ENCODE data around the gene PHLPP1. TPM values are rescaled to one million over a fixed set of nuclear protein-coding genes. Genes with fewer than 3 reads are reported as not detected.

Gene PHLPP1
- total RNA-seq, 6 experiments from 2014 or later, result 8.6 to 19.3 (median 17.0) TPM

DNA sequence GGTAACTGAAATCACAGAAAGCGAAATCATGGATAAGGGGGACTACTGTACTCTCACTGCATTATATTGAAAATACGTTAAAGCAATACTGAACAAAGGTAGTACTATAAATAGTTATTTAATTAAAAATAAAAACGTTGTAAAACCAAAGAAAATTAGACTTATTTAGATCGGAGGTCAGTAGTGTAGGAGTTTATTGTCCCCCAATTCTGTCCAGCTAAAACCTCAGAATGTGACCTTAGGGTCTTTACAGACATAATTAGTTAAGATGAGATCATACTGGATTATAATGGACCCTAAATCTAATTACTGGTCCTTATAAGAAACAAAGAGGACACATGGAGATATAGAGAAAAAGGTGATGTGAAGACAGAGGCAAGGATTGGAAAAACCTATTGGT is 95.3 kb downstream of the PHLPP1 start:
- H3K9me3 ChIP-seq, result no peaks in the 10 kb centered on the region
- no peak overlapping the region for H3K27ac ChIP-seq
- WGBS (ENCODE audit: insufficient coverage, low coverage, low lambda C conversion rate, missing lambda C conversion rate), result 81% methylated on average over 4 of the region's 4 CpGs
- DNase-seq, result no peak
- ATAC-seq, result no peak
- H3K4me3 ChIP-seq, result no peak overlapping the region
- no peaks in the 10 kb centered on the region for H3K27me3 ChIP-seq
- peaks cover 0 to 11% (median 5%) of the 10 kb centered on the region in 4 donors for H3K4me1 ChIP-seq
- no peaks in the 10 kb centered on the region for H3K36me3 ChIP-seq
- TF ChIP-seq CTCF (IDR thresholded peaks at IDR 0.05) (no peak), POLR2A (IDR thresholded peaks at IDR 0.05) (no peak)
- intact Hi-C loops (cut with DNase I), result no loop called here

DNA sequence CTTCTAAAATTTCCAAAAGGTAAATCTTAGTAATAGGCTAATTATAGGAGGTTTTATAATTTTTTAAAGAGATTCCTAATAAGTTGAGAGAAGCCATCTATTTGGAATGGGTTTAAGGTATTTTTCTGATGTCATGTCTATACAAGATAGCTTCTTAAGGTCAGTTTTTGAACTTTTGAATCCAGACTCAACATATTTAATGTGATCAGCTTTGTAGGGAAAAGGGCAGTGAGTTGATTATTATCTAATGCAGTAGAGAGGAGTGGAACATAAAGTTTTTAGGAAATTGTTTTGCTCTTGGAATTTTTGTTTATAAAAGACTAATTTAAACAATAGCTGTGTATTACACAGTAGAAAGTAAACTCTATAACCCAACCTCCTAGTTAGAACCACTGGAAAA is 96.3 kb downstream of the PHLPP1 start:
- H3K27ac ChIP-seq, result no peak overlapping the region
- no peaks in the 10 kb centered on the region for H3K9me3 ChIP-seq
- H3K4me1 ChIP-seq, result peaks cover 0 to 10% (median 4%) of the 10 kb centered on the region in 4 donors
- no peaks in the 10 kb centered on the region for H3K36me3 ChIP-seq
- no peak overlapping the region for H3K4me3 ChIP-seq
- no peak for TF ChIP-seq CTCF (IDR thresholded peaks at IDR 0.05)
- no peak for TF ChIP-seq POLR2A (IDR thresholded peaks at IDR 0.05)
- ATAC-seq (peak in 3 of 4 donors; percentile 28 to 55 (median 46)), DNase-seq (no peak)
- no peaks in the 10 kb centered on the region for H3K27me3 ChIP-seq
- intact Hi-C loops (cut with DNase I), result no loop called here

DNA sequence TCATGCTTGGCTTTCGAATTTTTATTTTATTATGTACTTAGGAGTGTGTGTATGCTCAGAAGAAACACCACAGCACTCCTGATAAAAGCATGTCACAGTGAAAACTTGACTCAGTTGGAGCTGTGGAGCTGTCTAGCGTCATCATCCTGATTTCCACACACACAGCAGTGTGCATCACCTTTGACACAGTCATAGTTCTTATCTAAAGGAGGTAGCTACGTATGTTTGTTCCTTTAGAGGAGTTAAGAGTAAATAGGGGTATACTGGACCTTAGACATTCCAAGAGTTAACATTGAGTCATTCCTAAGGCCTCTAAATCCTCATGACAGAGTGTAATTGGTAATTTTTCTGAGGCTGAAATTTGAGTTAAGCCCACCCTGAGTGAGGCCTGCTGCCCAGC is 96.9 kb downstream of the PHLPP1 start:
- DNase-seq, result no peak
- no peak overlapping the region for H3K27ac ChIP-seq
- H3K27me3 ChIP-seq, result no peaks in the 10 kb centered on the region
- H3K4me3 ChIP-seq, result no peak overlapping the region
- ATAC-seq, result peak; percentile 46 to 68 (median 60)
- TF ChIP-seq CTCF (IDR thresholded peaks at IDR 0.05) (no peak), POLR2A (IDR thresholded peaks at IDR 0.05) (no peak)
- H3K9me3 ChIP-seq, result no peaks in the 10 kb centered on the region
- WGBS (ENCODE audit: insufficient coverage, low coverage, low lambda C conversion rate, missing lambda C conversion rate), result 48% methylated on average over 3 of the region's 3 CpGs
- H3K36me3 ChIP-seq, result no peaks in the 10 kb centered on the region
- intact Hi-C loops (cut with DNase I), result no loop called here
- H3K4me1 ChIP-seq, result peaks cover 0 to 10% (median 4%) of the 10 kb centered on the region in 4 donors

DNA sequence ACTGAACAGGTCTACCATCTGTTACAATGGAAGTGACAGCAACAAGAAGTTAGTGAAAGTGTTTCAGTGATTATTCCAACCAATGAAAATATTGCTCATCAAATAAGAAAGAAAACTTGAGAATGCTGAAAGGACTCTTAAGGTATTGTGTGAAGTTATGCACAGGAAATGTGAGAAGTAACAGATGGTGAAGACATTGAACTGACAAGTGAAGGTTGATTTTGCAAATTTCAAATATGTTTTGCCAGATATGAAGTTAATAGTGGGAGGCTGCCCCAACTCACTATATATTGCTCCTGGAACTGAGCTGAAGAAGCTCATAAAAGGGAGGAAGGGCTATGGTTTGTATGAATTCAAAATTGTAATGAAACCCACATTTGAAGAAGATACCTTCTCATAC is 97.5 kb downstream of the PHLPP1 start:
- Histone ChIP-seq H3K4me3 (no peak overlapping the region), H3K4me1 (peaks cover 0 to 10% (median 4%) of the 10 kb centered on the region in 4 donors), H3K27me3 (no peaks in the 10 kb centered on the region), H3K36me3 (no peaks in the 10 kb centered on the region), H3K27ac (no peak overlapping the region), H3K9me3 (no peaks in the 10 kb centered on the region)
- intact Hi-C loops (cut with DNase I), result no loop called here
- TF ChIP-seq CTCF (IDR thresholded peaks at IDR 0.05), result no peak
- no peak for TF ChIP-seq POLR2A (IDR thresholded peaks at IDR 0.05)
- ATAC-seq, result no peak
- no peak for DNase-seq

GRCh38 chr18:62814132-62814759 is 98.9 kb downstream of the PHLPP1 start:
- Histone ChIP-seq H3K36me3 (no peaks in the 10 kb centered on the region), H3K27ac (no peak overlapping the region), H3K27me3 (no peaks in the 10 kb centered on the region), H3K4me1 (peaks cover 0 to 10% (median 4%) of the 10 kb centered on the region in 4 donors), H3K9me3 (no peaks in the 10 kb centered on the region), H3K4me3 (no peak overlapping the region)
- DNase-seq (no peak), ATAC-seq (no peak)
- intact Hi-C loops (cut with DNase I), result no loop called here
- 77% methylated on average over 2 of the region's 2 CpGs for WGBS (ENCODE audit: insufficient coverage, low coverage, low lambda C conversion rate, missing lambda C conversion rate)
- TF ChIP-seq POLR2A (IDR thresholded peaks at IDR 0.05), result no peak
- no peak for TF ChIP-seq CTCF (IDR thresholded peaks at IDR 0.05)
